ENCODE measurements around the gene ALPG.

GRCh38 chr2:232460171-232460570 lies 53.5 kb downstream of the ALPG start:
- TF ChIP-seq, protein P1, sequence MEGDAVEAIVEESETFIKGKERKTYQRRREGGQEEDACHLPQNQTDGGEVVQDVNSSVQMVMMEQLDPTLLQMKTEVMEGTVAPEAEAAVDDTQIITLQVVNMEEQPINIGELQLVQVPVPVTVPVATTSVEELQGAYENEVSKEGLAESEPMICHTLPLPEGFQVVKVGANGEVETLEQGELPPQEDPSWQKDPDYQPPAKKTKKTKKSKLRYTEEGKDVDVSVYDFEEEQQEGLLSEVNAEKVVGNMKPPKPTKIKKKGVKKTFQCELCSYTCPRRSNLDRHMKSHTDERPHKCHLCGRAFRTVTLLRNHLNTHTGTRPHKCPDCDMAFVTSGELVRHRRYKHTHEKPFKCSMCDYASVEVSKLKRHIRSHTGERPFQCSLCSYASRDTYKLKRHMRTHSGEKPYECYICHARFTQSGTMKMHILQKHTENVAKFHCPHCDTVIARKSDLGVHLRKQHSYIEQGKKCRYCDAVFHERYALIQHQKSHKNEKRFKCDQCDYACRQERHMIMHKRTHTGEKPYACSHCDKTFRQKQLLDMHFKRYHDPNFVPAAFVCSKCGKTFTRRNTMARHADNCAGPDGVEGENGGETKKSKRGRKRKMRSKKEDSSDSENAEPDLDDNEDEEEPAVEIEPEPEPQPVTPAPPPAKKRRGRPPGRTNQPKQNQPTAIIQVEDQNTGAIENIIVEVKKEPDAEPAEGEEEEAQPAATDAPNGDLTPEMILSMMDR (IDR thresholded peaks at IDR 0.05; ENCODE audit: low read depth, low read length, missing input control): no peak
- TF ChIP-seq RAD21 (IDR thresholded peaks at IDR 0.05) (no peak), JUND (IDR thresholded peaks at IDR 0.05) (no peak)
- TF ChIP-seq, protein P2, sequence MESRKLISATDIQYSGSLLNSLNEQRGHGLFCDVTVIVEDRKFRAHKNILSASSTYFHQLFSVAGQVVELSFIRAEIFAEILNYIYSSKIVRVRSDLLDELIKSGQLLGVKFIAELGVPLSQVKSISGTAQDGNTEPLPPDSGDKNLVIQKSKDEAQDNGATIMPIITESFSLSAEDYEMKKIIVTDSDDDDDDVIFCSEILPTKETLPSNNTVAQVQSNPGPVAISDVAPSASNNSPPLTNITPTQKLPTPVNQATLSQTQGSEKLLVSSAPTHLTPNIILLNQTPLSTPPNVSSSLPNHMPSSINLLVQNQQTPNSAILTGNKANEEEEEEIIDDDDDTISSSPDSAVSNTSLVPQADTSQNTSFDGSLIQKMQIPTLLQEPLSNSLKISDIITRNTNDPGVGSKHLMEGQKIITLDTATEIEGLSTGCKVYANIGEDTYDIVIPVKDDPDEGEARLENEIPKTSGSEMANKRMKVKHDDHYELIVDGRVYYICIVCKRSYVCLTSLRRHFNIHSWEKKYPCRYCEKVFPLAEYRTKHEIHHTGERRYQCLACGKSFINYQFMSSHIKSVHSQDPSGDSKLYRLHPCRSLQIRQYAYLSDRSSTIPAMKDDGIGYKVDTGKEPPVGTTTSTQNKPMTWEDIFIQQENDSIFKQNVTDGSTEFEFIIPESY (IDR thresholded peaks at IDR 0.05): no peak
- TF ChIP-seq, protein P3, sequence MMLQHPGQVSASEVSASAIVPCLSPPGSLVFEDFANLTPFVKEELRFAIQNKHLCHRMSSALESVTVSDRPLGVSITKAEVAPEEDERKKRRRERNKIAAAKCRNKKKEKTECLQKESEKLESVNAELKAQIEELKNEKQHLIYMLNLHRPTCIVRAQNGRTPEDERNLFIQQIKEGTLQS (IDR thresholded peaks at IDR 0.05): no peak

Data from liver (tissue), 3 donors.